GM19395 (cell line): ENCODE results near the gene AKAP11.
"Not testable (repeated sequence)": the region's sequence is repeated elsewhere in the genome, so short reads cannot be mapped to it uniquely, and the experiment has no call there.

Experiments used
- ATAC-seq: cut with Tn5 transposase; IDR thresholded peaks from one replicate; pipeline ENCODE4 v1.9.1; 2021; ENCODE audit warnings: mild to moderate bottlenecking, moderate library complexity; ENCODE audit not compliant: unreplicated experiment

Gene AKAP11, protein sequence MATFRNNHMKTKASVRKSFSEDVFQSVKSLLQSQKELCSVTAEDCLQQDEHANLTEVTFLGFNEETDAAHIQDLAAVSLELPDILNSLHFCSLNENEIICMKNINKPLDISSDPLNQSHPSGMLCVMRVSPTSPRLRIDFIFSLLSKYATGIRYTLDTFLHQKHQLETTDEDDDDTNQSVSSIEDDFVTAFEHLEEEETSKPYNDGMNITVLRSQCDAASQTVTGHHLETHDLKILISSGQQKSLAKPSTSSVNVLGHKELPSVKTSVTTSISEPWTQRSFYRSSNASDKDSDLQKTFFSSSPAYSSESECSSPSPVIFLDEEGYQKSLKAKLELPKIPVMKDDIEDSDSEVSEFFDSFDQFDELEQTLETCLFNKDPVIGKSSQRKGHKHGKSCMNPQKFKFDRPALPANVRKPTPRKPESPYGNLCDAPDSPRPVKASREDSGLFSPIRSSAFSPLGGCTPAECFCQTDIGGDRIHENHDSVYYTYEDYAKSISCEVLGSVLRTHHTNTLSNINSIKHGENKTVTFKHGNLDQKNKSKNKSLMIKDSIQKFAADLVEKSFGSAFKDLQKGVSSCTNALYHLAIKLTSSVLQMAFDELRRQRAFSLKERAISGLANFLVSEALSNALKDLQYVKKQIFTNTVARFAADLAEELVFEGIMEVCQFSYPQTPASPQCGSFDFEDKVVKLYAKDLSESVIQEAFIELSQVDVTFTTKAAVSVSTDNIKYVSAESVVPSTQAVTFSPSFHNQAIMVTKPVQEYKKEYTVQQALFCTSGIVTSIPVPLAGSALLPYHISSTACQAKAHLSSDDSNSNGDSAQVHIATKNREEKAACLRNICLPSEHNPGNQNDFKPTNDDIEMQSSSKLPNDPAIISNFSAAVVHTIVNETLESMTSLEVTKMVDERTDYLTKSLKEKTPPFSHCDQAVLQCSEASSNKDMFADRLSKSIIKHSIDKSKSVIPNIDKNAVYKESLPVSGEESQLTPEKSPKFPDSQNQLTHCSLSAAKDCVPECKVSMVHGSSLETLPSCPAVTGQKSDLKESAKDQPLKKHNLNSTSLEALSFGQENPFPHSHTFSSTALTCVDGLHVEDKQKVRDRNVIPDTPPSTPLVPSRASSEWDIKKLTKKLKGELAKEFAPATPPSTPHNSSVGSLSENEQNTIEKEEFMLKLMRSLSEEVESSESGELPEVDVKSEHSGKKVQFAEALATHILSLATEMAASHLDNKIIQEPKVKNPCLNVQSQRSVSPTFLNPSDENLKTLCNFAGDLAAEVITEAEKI (N-terminal part only)

DNA sequence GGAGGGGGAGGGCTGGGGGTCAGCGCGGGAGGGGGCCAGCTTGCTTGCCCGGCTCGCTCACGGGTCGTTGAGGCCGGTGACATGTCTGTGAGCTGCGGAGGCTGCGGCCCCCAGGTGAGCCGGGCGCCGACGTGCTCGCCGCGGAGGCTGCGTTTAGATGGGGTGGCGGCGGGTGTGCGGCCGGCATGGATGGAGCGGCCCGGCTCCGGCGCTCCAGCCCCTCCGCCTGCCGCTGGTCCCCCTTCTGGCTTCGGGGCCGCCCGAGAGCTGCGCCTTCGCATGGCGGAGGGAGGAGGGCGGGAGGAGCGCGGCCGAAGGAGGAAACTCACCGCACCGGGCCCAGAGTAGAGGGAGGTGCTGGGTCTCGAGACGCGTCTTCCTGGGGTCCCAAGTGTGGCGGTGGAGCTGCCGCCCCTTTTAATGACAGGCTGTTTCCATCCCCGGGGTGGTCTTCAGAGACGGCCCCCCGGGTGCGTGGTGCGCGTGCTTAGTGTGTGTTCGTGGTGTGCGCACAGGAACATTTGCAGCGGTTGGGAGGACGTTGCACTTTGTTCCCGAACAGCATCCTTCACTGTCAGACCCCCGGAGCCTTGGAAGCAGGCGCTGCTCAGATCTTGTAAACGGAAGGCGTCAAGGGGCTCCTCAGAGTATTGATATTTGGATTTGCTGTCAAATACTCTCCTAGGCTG, at the start of gene AKAP11:
AKAP11 (plus strand) TSS at position 38 of the 689 bp plus-strand sequence. CDS start 14,197 bp downstream, outside the sequence.
- peak; percentile 26 for ATAC-seq

DNA sequence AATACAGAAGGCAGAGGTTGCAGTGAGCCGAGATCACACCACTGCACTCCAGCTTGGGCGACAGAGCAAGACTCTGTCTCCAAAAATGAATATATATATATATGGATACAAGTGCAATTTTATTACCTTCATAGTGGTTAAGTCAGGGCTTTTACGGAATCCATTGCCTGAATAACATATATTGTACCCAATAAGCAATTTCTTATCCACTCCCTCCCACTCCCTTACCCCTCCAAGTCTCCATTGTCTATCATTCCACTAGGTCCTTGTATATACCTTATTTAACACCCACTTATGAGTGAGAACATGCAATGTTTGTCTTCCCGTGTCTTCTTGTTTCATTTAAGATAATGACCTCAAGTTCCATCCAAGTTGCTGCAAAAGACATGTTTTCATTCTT, 48.3 kb upstream of the AKAP11 start:
- ATAC-seq = no peak

DNA sequence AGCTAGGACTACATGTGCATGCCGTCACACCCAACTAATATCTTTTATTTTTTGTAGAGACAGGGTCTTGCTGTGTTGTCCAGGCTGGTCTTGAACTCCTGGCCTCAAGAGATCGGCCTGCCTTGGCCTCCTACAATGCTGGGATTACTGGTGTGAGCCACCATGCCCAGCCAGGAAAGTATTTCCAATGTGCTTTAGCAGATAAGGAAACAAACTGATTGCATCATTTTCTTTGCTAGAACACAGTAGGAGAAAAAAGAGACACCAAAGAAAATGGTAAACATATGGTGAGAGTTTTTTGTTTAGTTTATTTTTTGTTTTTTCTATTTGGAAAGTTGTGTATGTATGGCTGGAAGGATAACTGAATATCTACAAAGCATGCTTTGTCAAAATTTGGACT, 46.9 kb upstream of the AKAP11 start:
- ATAC-seq = no peak

DNA sequence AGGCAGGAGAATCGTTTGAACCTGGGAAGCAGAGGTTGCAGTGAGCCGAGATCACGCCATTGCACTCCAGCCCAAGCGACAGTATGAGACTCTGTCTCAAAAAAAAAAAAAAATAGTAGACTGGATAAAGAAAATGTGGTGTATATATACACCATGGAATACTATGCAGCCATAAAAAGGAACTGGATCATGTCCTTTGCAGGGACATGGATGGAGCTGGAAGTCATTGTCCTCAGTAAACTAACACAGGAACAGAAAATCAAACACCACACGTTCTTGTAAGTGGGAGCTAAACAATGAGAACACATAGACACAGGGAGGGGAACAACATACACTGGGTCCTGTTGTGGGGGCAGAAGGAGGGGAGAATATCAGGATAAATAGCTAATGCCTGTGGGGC, 45.2 kb upstream of the AKAP11 start:
- ATAC-seq = not testable (repeated sequence)

DNA sequence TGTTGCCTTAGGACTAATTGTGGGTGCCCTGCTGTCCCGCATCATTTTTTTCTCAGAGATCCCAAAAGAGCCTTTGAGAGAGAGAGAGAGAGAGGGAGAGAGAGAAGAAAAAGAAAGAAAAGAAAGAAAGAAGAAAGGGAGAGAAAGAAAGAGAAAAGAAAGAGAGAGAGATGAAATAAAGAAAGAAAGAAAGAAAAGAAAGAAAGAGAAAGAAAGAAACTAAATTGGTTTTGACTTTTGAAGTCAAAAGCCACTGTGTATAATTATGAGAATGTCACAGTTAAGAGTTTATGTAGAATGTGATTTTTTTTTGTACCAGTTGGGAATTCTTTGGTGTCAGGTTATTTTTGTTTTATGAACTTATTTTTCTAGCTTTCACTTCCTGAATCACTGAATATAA, 43.4 kb upstream of the AKAP11 start:
- no peak for ATAC-seq

DNA sequence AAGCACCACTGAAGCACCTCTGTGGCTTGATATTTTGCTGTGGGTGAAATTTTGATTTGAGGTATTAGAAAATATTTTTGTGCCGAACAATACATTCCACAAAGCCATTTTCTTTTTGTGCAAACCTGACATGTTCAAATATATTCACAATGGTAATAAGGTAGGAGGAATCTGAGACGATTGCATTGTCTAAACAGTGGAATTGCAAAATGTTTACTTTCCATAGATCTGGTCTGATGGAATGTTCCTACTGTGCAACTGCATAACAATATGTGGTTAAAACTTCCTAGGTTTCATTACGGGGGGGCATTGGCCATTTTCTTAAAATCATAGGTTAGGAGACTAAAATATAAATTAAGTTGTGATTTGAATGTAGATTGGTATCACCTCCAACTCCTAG, 42.7 kb upstream of the AKAP11 start:
- ATAC-seq = no peak

DNA sequence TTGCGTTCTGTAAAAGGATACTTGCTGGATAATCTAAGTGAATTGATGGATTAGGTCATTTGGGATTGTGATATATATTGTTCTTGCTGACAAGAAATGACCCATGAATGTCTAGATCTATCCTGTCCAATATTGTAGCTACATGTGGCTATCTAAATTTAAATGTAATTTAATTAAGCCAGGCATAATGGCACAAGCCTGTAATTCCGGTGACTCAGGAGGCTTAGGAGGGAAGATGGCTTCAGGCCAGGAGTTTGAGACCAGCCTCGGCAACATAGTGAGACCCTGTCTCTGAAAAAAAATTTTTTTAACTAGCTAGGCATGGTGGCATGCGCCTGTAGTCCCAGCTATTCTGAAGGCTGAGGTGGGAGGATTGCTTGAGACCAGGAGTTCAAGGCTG, 39.3 kb upstream of the AKAP11 start:
- ATAC-seq = no peak

DNA sequence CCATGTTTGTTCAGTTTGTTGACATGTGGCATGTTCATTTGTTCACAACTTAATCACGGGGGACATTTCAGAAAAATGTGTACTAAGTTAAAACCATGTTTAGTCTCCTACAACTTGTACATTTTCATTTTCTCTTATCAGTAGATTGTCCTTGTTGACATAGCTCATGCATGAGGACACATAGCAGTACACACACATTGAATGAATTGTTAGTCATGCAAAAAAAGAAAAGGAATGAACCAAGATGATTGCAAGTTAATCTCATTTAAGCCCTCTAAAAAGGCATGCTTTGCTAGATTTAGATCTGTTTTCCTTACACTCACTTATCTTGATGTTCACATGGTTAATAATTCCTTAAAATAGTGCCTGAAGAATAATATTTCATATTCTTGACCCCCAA, 38.2 kb upstream of the AKAP11 start:
- no peak for ATAC-seq

DNA sequence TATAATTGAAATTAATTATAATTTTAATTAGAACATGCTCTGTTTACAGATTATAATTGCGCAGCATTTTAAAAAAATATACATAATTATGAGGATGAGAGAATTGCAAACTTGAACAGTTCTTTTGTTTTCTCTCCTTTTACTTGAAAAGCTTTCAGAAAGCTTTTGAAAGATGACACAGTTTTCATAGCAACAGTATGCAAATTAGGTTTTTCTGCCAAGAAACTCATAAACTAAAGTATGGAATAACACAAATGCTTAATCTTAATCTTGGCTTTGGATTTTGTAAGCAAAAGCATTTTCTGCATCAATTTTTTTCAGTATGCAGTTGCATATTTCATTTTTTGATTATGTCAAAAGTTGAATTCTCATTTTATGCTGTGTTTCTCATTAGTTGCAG, 32.8 kb upstream of the AKAP11 start:
- ATAC-seq = no peak

DNA sequence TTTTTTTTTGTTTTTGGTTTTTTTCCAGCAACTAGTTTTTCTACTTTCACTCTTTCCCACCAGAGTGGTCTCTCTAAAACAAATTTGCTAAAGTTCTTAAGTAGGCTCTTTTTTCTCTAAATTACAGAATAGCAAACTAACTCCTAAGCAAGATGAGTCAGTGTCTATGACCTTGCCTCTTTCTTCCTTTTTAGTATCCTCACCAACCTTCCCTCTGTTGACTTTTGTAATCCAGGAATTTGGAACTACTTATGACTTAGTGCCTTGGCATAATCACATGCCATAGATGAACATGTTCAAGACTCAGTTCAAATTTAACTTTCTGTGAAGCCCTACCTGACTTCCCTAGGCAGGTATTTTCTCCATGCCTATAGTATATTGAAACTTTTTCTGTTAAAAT, 32.3 kb upstream of the AKAP11 start:
- ATAC-seq = no peak

DNA sequence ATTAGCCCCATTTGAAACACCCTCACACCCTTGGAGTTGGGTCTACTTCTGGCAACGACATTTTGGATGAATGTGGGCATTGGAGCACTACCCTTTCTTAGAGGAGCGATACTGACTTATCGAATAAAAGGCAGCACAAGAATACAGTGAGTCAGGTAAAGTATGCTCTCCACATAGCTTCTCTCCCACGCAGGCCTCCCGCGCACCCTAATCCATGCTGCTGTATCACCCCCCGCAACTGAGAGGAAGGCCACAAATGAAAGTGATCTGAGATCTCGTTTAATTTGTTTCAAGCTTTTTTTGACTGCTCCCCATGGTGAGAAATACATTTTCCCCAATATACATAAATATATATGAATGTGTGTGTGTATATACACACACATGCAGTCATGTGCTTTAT, 25.4 kb upstream of the AKAP11 start:
- ATAC-seq = no peak

DNA sequence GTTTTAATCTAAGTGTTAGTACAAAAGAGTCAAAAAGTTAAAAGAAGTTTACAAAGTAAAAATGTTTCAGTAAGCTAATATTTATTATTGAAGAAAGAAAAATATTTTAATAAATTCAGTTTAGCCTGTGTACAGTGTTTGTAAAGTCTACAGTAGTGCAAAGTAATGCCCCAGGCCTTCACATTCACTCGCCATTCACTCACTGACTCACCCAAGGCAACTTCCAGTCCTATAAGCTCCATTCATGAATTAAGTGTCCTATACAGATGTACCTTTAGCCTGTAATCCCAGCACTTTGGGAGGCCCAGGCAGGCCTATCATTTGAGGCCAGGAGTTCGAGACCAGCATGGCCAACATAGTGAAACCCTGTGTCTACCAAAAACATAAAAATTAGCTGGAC, 24.1 kb upstream of the AKAP11 start:
- no peak for ATAC-seq

DNA sequence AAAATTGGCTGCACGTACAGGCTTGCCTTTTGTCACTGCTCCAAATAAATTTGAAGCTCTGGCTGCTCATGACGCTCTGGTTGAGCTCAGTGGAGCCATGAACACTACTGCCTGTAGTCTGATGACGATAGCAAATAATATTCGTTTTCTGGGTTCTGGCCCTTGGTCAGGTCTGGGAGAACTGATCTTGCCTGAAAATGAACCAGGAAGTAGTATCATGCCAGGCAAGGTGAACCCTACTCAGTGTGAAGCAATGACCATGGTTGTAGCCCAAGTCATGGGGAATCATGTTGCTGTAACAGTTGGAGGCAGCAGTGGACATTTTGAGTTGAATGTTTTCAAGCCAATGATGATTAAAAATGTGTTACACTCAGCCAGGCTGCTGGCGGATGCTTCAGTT, 16.1 kb upstream of the AKAP11 start:
- ATAC-seq = no peak

DNA sequence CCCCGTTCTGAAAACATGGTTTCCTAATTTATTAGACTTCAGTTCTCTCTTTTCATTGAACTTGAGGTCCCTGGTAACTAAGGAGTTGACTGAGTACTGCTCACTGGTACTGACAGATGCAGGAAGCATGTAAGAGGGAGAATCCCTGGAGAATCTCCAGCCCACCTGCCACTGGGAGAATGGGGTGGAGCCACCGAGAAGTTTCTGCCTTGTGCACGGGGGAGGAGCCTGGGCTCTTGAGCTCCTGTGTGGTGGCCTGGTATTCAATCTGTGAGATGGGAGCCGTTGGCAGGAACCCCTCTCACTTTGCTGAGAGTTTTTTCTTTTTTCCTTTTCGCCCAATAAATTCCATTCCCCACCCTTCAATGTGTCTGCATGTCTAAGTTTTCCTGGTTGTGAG, 13.2 kb upstream of the AKAP11 start:
- ATAC-seq = no peak

DNA sequence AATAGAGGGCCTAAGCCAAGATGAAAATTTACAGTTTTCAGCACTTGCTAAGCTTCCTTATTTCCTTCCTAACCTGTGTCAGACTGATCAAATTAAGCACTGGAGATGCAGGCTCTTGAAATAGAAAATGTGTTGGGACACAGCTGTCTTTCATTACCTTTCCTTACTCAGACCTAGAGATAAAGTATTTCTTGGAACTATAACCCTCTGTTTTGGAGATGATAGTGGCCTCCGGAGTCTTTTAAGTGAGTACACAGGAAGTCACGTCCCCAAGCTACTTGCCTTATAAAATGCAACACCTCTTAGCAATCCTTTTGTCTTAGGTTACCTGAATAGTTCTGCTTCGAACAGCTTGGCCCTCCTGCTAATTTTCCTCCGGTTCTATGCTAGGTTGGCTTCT, 12.4 kb upstream of the AKAP11 start:
- ATAC-seq = no peak

DNA sequence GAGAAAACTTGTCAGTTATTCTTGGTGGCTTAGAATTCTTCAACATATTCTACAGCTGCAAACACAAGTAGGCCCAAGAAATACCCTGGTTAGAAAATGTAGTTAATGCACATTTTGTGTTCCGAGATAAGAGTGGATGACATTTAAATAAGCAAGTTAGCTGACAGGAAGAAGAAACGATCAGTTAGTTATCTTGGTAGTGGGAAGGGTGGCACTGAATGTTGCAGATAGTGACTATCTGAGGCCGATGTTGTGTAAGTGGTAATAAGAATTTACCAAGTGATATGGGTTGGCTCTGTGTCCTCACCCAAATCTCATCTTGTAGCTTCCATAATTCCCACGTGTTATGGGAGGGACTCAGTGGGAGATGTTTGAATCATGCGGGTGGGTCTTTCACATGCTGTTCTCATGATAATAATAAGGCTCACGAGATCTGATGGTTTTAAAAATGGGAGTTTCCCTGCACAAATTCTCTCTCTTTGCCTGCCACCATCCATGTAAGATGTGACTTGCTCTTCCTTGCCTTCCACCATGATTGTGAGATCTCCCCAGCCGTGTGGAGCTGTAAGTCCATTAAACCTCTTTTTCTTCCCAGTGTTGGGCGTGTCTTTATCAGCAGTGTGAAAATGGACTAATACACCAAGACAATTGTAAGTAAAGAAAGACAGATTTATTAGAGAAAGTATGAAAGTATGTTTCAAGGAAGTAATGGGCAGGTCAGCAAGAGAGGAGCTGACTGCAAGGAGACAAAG, 10.9 kb upstream of the AKAP11 start:
- ATAC-seq = no peak

DNA sequence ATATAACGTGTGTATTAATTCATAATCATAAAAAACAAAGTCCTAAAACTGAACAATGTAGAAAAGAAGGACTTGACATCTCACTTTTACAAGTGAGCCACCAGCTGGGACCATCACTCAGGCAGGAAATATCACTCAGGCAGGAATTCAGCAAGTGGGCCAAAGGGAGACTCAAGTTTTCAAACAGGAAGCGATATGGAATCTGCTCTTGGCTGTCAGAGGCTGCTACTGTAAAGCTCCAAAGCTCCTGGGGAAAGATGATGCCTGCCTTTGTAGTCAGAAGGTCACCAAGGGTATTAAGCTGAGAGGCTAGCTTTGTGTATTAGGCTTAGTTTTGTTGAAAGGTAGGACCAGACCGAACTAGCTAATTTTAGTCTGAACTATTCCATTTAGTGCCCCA, 5.5 kb upstream of the AKAP11 start:
- no peak for ATAC-seq

DNA sequence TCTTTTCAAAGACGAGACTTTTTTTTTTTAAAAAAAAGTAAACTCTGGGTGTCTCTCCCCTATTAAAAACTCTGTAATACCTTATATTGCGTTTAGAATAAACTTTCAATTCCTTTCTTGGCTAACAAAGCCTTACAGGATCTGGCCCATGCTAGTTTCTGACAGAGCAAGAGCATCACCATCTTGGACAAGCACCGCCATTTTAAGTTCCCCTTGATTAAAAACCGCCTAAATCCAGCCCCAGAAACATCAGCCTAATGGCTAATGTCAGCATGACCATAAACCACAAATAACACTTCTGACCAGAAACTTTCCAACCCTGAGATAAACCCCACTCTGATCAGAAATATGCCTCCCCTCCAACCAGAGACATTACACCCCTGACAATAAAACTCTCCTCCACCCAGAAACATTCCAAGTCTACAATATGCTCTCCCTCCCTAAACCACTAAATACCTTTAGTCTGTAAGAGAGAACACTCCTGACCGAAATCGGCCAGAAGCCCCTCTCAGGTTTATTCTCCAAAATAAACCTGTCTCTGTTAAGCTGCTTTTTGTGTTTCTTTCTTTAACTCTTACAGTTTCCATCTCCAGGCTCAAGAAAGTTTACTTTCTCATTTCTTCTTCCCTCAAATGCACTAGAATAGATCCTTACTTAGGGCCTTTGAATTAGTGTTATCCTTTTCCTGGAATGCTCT, 1.6 kb upstream of the AKAP11 start:
- no peak for ATAC-seq

DNA sequence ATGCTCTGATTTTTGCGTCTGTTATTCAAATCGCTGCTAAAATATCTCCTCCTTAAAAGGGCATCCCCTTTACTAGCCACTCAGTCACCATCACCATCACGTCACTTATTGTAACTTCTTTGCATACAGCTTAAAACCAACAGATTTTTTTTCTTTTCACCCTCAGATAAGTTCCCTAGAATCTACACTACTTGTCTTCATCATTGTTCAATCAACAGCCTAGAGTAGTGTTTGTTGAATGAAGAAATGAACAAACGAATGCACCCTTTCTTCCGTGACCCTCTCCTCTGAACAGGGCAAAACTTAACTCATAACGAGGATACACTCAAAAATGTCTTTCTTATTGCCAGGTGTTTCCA, 1.1 kb upstream of the AKAP11 start:
- ATAC-seq = no peak
